Hematopoietic multipotent progenitor cell treated with erythropoietin and hydrocortisone succinate and interleukin-3 and kit ligand, for 17 days (in vitro differentiated cells): ENCODE measurements around the gene ABCC9.

Experiments used
- DNase-seq: peaks from one replicate; pipeline ENCODE4 v3.0.0-alpha.2; 2015; ENCODE audit warnings: low spot score

The ABCC9 gene

DNA sequence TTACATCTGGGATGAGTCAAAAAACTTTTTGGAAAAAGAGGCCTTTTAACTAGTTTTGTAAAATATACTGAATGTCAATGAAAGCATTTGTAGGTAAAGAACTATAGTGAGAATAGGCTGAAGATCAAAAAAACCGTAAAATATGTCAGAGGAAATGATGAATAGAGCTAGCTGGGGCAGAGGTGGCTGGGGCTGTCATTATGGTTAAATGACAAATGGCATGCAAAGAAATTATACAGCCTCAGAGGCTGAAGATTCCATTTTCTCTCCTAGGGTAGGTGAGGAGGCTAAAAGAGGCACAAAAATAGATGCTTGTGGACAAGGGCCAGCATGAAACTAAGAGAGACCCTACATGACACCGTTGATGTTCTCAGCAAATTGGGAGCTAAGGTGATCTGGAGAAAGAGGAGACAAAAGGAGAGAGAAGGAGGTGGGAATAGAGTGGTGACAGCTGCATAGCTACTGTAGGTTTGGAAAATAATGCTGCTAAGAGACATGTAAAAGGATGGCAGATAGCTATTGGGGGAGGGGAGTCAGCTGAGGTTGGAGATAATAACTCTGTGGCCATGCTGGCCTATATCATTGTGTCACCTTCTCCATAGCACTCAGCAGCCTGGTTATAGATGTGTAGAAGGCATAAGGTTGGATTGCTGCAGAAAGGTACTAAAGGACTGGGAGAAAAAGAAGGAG lies 63.8 kb downstream of the ABCC9 start:
- no peak for DNase-seq

DNA sequence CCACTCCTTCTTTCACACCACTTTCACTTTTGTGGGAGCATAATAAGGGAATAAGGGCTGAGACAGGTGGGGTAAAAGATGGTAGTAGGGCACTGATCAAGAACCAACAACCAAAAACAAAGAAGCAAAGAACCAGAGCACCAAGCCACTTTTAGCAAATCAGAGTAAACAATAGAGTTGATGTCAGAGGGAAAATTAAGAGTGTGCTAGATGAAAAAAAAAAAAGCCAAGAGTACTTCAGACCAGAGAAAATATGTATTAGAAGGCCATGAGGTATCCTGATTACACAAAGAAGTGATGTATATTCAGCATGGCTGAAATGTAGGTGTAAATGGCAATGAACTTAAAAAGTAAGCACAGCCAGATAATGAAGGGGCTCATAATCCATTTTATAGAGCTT lies 75.4 kb downstream of the ABCC9 start:
- DNase-seq: no peak

DNA sequence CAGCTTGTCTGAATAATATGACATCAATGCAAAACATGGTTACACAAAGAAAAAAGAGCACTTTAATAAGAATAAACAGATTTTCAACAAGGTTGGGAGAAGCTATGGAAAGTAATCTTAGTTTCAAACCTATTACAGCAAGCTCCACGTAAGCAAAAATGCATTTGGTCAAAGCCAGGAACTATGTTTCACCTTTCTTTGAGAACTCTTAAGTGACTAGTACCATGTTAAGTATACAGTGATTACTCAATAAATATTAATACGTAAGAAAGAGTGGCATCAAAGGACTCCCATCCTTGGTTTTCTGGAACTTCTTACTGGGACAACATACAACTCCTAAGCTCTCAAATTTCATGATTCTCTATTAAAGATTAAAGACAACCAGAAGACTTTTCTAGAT lies 80.7 kb downstream of the ABCC9 start:
- DNase-seq: no peak

DNA sequence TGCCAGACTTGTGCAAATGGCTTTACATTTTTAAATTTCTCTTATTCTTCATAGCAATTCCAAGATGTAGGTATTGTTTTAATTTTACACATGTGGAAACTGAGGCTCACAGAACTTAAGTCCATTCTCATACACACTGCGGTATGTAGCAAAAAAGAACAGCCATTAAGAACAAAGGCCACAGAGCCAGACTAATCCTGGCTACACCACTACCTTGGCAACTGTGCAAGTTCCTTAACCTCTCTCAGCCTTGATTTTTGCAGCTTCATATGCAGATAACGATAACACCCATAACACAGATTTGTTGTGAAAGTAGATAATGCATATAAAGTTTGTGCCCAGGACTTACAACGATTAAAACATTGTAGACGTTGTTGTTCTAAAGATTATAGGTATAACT lies 81.1 kb downstream of the ABCC9 start:
- no peak for DNase-seq

DNA sequence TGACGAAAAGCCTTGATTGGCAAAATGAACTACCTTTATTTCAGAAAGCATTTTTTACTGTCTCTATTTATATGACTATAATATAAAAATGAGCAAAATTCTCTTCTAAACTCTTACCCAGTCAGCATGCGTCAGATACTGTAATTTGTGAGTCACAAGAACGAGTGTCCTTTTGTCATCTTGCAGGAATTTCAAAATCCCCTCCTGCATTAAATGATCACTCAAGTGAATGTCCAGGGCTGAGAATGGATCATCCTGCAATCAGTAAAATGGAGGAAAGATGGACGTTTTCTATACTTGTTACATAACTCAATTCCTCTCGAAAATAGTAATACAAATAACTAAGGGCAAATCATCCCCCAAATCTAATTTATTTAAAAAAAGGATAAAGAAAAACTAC lies 89.0 kb downstream of the ABCC9 start:
- DNase-seq: no peak

DNA sequence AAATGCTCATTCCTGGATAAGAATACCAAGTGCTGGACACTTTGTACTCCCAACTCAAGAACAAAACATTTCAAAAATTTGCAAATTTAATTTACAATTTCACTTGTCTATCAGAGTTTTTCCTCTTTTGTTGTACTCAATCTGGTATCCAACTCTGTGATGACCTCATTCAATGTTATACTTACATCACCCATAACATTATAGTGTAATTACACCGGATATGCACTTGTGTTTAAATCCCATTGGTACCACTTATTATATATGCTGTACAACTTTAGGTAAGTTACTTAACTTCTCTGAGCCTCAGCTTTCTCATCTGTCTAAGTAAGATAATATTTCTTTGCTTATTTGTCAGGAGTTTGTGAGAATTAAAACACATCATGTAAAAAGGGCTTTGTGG lies 90.1 kb downstream of the ABCC9 start:
- no peak for DNase-seq

DNA sequence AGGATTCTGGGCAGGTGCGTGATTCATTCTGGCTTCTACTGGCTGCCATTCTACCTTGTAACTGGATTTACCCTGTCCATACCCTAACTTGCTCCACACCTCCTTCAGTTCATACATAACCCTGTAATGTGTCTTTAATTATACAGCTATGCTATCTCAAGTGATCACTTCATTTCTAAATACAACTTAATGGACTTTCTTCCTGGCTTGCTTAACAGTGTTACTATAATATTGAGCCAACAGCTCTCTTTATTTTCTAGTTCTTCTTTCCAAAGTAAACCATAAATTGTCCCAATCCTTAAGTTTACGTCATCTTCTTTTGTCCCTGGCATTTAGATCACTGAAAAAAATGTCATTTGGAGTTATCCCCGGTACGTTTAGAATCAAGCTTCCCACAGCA lies 90.8 kb downstream of the ABCC9 start:
- no peak for DNase-seq

DNA sequence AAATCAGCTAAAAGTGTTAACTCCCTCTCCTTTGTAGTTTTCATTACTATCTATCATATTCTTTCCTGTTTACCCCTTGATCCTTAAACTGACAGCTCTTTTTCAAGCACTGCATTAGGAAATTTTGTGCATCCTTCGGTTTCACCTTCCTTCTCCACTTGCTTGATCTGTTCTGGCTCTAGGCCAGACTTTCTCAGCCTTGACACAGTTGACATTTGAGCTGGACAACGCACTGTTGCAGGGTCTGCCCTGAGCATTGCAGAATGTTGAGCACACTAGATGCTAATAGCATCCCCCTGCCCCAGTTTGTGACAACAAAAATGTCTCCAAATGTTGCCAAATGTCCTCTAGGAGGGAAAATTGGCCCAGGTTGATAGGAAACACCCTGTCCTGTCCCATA lies 91.3 kb downstream of the ABCC9 start:
- DNase-seq: no peak

DNA sequence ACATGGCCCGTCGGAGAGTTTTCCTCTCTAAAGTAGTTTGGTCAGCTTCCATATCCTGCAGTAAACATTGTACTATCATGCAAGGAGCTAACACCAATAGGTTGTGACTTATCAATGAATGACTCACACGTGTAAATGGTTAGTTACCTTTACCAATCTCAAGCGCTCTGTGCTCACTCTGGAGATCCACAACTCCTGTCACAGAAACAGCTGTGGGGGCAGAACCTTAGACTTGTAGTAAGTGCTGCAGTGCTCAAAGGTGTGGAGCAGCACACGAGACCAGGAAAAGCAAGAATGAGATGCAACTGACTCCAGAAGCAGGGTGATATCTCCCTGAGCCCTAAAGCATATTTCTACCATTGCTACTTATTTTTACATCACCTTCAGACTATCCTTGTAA lies 93.0 kb downstream of the ABCC9 start:
- no peak for DNase-seq

DNA sequence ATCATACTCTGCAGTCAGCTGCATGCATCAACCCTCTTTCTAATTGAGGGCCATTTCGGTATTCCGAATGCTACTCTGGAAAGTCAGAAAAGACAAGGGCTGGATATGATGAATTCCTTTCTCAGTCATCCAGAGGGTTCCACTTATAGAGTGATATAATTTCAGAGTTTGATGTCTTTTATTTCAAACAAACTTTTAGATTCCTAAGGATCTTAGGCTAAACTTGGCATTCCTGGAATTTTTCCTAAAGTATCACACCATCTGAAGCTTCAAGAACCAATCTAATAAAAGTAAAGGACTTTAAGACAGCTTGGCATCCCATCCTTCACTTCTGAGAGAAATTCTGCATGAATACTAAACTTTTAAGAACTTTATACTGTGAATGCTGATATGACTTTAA lies 97.4 kb downstream of the ABCC9 start:
- DNase-seq: no peak

DNA sequence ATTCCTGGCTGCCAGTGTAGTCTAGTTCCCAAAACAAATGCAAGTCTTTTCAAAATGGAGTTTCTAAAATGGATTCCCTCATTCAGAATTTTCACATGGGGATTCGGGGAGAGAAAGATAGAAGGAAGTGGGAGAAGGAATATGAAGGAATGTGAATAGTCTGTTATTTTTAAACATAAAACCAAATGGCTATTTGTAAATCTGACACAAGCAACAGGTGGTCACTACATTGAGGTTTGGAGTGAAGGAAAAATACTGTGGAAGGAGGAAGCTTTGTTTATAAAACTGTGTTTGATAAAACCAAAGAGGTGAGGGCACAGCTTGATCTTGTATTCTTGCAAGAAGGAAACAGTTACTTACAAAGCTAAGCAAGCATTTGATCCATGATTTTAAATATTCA lies 101.5 kb downstream of the ABCC9 start:
- DNase-seq: no peak

DNA sequence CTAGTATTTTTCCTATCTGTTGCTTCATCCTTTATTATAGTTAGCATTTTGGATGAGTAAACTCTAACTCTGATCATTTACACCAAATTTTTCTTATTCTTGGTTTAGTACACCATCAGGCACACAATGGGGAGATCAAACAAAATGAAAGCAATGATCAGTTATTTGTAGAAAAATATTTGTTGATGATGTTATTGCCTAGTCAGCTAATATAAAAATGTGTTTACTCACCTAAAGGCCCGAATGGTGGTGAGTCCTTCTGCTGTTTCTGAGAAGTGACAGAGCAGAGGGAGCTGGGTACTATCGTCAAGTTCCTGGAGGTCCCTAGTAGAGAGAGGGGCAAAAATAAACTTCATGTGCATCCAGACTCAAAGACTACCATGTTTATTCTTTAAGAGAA lies 103.4 kb downstream of the ABCC9 start:
- DNase-seq: no peak

DNA sequence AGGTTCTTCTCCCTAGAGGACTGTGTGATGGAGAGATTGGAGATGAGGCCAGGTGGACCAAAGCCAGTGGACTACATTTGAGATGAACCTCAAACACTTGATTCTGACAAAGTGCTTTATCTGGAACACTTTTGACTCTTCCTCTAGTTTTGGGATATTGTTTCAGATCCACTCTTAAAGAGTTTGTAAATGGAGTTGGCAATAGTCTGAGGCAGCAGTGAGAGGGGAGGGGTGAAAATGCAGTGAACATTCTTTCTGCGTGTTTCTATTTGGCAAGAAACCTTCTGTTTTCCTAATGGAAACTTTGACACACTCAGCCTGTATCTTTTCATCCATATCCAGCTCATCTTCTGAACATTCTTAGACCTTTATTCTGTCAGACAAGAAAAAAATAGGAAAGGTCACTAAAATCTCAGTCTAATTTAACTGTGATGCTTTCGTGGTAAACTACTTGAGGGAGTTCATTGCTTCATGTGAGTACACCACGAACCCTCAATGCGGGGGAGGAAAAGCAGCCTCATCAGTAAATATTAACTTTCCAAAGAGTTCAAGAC lies 109.4 kb downstream of the ABCC9 start:
- no peak for DNase-seq

DNA sequence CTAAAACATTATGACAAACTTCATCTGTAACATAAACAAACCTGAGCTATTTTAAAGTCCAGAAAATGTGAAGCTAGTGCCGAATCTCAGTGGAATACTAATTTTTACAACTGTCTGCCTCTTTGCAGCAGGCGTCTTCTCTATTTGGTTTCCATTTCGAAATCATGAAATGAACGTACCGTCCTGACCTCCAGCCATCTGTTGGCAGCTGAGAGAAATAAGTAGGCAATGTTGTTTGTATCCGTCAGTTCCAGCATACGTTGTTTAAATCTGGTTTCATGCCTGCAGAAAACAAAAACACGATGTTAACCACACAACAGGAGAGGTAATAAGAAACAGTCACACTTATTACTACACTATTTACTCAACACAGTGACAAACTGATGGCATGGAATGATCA lies 112.4 kb downstream of the ABCC9 start:
- DNase-seq: no peak

DNA sequence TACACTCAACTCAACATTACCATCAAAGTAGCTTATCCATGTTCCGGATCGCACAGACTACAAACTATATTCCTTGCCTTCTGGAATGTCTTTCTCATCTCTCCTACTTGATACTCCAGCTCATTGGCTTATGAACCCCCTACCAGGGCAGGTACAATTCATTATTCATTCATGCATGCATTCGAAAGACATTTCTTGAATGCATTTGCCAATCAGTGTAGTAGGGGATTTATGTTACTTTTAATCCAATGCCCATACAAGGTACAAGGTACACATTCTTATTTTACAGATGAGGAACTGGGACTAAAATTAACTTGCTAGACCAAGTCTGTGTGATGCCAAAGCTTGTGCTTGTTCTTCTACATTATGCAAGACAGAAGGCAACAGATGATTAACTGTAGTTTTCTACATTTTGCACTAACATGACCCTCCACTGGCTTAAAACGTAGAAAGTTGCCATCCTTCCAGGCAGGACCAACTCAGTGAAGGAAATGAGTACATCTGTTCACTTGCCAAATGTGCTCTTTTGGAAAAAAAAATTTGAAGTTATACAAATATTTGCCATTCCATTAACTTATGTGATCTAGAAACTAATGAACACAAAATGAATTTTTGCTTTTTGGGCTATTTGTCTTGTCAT lies 113.0 kb downstream of the ABCC9 start:
- no peak for DNase-seq

DNA sequence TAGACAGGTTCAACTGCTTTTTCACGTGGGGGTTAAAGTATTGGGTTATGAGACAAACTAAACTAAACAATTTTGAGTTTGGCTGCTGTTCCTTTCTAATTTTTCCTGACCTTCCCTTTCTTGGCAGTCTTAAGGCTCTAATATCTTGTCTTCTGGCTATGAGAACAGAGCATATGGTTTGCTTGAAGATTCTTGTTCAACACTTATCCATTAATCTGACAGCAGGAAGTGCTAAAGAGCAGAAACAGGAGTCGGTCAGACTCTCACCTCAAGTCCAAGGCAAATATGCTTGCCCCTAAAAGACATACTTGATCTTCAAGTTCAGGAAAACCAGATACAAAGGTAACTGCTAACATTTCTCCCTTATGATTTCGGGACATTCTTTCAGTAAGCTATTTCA lies 114.1 kb downstream of the ABCC9 start:
- no peak for DNase-seq

DNA sequence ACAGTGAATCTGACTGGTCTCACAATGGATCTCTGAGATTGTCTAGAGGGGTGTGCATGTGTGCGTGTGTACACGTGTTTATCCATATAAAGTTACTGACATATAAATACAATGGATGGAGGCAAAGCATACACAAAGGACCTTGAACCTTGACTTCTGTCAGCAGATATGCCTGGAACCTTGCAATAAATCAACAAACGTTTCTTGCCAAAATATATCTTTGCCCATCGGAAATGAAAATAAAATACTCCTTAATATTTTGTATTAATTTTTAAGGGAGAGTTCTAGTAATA lies 114.7 kb downstream of the ABCC9 start:
- DNase-seq: no peak

DNA sequence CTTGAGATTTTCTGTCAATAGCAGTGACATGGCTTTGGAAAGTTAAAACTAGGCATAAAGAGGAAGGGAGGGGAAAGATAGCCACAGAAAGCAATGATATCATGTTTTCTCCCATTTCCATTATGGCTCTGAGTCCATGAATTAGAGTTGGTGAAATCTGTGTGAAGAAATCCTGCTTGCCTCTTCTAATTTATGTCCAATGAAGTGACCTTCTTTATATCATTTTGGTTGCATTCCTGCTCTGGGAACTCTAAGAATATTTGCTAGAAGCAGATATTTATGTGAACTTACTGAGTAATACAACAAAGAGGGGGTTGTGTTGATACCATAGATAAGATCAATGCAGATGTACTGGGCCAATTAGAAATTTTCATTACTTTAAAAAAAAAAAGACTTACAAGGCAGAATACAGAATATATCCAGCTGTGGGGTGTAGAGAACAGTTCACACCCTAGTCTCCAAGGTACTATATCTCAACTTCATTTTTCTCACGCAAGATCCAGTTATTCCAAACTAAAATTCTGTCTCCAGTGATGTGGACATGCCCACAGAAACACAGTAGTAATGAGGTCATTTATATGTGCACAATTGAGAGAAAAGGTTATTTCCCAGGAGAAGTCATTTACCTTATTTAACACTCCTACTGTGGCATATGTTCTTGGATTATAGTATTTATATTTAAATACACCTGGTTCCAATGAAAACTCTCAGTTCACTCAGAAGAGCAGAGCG lies 115.2 kb downstream of the ABCC9 start:
- no peak for DNase-seq

DNA sequence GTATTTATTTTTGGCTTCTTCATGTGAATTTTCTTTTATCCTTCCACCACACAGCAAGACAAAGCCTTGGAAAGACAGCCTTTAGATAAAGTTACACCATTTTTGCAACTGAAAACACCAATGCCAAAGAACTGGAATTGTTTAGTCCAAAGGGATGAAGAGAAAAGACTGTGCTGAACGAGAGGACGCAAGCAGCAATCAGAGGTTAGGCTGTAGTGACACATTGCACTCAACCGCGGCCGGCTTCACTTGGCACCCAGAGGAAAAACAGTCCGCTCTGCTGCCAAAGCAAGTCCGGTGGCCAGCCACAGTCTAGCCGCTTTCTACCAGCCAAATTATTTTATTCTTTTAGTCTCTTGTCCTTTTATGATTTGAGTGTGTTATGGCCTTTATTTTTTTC lies 117.6 kb downstream of the ABCC9 start:
- DNase-seq: no peak

DNA sequence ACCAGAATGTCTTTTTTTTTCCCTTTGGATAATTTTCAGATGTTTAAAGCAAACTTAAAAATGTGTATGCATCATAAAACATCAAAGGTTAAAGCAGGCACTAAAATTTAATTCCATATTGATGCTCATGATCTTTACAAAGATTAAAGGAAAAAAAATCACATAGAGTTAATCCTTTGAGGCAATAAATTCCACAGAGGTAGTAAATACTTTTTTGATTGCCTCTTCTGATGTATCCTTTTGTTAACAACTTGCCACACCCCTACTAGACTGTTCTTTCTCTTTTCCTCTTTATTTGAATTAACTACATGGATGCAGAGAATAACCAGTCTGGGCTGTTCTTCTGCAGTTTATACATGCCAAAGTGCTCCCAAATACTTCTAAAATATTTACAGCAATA lies 121.5 kb downstream of the ABCC9 start:
- DNase-seq: no peak

DNA sequence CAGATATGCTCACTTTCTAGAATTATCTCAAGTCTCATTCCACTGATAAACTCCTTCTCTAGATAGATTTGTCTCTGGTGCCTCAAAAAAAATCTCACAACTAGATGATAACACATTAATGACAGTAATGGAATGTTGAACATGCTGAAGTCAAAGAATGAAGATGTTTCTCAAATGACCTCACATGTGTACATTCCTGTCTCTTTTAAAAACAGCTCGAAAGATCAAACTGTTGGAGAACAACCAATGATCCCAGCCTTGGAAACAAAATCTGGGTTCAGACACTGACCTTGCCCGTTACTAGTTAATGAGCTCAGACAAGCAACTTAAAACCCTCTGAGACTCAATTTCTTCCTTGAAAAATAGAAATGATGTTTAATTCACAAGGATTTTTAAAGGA lies 122.0 kb downstream of the ABCC9 start:
- DNase-seq: no peak

DNA sequence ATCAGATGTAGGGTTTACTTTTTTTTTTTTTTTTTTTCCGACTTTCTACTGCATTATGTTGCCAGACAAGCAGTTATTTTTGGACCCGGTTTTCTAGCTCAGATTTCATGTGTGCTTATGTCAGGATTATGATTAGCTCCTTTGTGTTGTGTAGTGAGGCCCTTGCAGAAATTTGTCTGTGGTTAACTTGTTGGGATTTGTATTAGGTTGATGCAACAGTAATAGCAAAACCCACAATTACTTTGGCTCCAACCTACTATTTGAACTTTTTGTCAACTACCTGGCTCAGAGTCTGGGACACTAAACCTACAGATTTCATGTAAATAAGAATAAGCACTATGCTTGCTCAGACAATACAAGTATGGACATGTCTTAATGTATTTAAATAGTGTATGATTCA lies 122.6 kb downstream of the ABCC9 start:
- no peak for DNase-seq

DNA sequence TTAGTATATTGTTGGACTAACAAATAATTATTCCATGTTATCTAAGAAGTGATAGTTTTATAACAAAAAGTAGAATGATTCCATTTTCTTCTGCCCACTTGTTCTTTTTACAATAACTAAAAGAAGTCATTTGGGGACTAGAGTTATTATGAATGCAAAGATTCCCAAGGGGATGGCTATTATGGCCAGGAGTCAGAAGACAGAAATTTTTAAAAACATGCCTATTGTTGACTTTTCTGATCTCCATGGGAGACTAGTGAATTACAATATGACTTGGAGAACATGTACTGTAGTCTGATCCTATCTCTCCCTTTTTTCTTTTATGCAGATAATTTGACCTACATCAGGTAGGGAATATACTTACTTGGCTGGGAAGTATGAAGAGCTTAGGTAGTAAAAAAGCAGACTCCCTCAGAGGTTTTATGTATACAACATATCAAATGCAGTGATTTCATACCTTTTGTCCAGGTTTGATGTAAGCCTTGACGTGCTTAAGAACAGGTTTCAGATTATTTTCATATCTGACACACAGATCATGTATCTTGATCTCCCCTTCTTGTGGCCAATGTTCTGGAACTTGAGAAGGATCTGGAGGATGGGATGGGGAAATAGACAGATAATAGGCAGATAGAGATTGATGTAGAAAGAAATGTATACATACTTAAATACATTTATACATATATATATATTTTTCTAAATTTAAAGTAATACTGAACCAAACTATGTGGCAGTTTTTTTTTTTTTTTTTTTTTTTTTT lies 125.7 kb downstream of the ABCC9 start:
- DNase-seq: no peak
